Effector memory CD4-positive, alpha-beta T cell (primary cell): Measurements from ENCODE around the gene ERRFI1.
"Not testable (repeated sequence)": the region's sequence is repeated elsewhere in the genome, so short reads cannot be mapped to it uniquely, and the experiment has no call there.

Source experiments
- DNase-seq, 3 donors: peaks; one replicate each; pipeline ENCODE4 v3.0.0-alpha.2; 2020
- H3K27ac ChIP-seq: 2 replicates; pipeline ENCODE4 v1.7.0; 2013; ENCODE audit warnings: mild to moderate bottlenecking, low read length, moderate library complexity; ENCODE audit not compliant: insufficient read depth, poor library complexity, severe bottlenecking
- H3K27me3 ChIP-seq: replicated peaks from 2 replicates; pipeline ENCODE4 v1.7.0; 2013; ENCODE audit warnings: mild to moderate bottlenecking, low read length; ENCODE audit not compliant: insufficient read depth, control insufficient read depth, poor library complexity, severe bottlenecking
- H3K36me3 ChIP-seq: 2 replicates; pipeline ENCODE4 v1.7.0; 2013; ENCODE audit warnings: mild to moderate bottlenecking, low read length, moderate library complexity; ENCODE audit not compliant: control insufficient read depth, insufficient read depth
- H3K4me1 ChIP-seq: 2 replicates; pipeline ENCODE4 v1.7.0; 2013; ENCODE audit warnings: low read length, mild to moderate bottlenecking; ENCODE audit not compliant: control insufficient read depth, insufficient read depth, poor library complexity, severe bottlenecking
- H3K4me3 ChIP-seq: 2 replicates; pipeline ENCODE4 v1.7.0; 2013; ENCODE audit warnings: low read length, low read depth, mild to moderate bottlenecking; ENCODE audit not compliant: insufficient read depth, poor library complexity, severe bottlenecking
- H3K9me3 ChIP-seq: 2 replicates; pipeline ENCODE4 v1.7.0; 2013; ENCODE audit warnings: mild to moderate bottlenecking, low read length, moderate library complexity; ENCODE audit not compliant: control insufficient read depth

ERRFI1 gene

DNA sequence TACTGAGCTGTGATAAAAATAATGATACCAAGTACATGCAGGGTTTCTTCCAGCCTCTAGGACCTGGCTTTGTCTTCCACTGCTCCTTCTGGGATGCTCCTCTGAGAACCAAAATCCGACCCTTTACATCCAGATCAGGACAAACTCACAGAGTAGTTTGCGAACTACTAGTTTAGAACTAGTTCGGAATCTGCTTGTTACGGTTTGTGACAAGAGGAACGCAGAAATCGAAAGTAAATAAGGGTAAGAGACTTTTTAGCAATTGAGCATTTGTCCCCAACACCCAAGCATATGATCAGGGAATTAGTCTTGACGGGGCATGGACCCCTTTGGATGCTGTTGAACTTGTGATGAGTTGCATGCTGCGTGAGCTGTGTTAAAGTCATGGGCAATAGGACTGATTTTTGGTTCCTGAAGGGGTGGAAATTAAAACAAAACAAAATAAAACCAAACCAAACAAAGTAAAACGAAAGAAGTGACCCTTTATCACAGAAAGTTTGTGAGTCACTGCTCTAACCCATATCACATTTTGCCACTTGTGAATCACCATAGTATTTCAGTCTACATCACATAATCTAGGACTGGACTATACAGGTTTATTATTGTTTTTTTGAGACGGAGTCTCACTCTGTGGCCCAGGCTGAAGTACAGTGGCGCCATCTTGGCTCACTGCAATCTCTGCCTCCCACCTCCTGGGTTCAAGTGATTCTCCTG is 35.7 kb upstream of the ERRFI1 start:
- H3K36me3 ChIP-seq, result no peaks in the 10 kb centered on the region
- H3K27ac ChIP-seq, result no peak overlapping the region

GRCh38 chr1:8061210-8061609 is 35.1 kb upstream of the ERRFI1 start:
- H3K4me1 ChIP-seq, result no peaks in the 10 kb centered on the region
- no peaks in the 10 kb centered on the region for H3K27me3 ChIP-seq
- no peak overlapping the region for H3K27ac ChIP-seq
- no peaks in the 10 kb centered on the region for H3K9me3 ChIP-seq
- H3K4me3 ChIP-seq, result no peak overlapping the region
- DNase-seq, result no peak
- H3K36me3 ChIP-seq, result no peaks in the 10 kb centered on the region

More for the DNA sequence above, 35.7 kb upstream of the ERRFI1 start:
- H3K4me1 ChIP-seq, result no peaks in the 10 kb centered on the region
- no peaks in the 10 kb centered on the region for H3K9me3 ChIP-seq
- no peaks in the 10 kb centered on the region for H3K27me3 ChIP-seq
- DNase-seq, result no peak
- no peak overlapping the region for H3K4me3 ChIP-seq

GRCh38 chr1:8059161-8059622 is 33.1 kb upstream of the ERRFI1 start:
- H3K4me3 ChIP-seq, result no peak overlapping the region
- no peaks in the 10 kb centered on the region for H3K4me1 ChIP-seq
- no peaks in the 10 kb centered on the region for H3K27me3 ChIP-seq
- H3K27ac ChIP-seq, result no peak overlapping the region
- DNase-seq, result no peak
- H3K36me3 ChIP-seq, result no peaks in the 10 kb centered on the region
- H3K9me3 ChIP-seq, result no peaks in the 10 kb centered on the region

DNA sequence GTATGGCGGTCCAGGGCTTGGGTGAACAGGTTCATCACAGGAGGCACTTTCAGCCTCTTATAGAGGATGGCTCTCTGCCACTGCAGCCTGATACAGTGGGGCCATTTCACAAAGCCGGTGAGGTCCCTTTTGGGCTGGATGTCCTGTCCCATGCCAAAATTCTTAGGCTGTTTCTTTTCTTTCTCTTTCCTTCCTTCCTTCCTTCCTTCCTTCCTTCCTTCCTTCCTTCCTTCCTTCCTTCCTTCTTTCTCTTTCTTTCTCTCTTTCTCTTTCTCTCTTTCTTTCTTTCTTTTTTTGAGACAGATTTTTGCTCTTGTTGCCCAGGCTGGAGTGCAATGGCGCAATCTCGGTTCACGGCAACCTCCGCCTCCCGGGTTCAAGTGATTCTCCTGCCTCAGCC is 31.7 kb upstream of the ERRFI1 start:
- not testable (repeated sequence) for H3K4me1 ChIP-seq, H3K9me3 ChIP-seq, H3K4me3 ChIP-seq, H3K36me3 ChIP-seq, H3K27ac ChIP-seq, DNase-seq, H3K27me3 ChIP-seq

GRCh38 chr1:8055973-8056372 is 29.9 kb upstream of the ERRFI1 start:
- H3K4me1 ChIP-seq, result no peaks in the 10 kb centered on the region
- no peak overlapping the region for H3K4me3 ChIP-seq
- DNase-seq, result no peak
- H3K36me3 ChIP-seq, result no peaks in the 10 kb centered on the region
- no peaks in the 10 kb centered on the region for H3K27me3 ChIP-seq
- H3K27ac ChIP-seq, result no peak overlapping the region
- no peaks in the 10 kb centered on the region for H3K9me3 ChIP-seq

DNA sequence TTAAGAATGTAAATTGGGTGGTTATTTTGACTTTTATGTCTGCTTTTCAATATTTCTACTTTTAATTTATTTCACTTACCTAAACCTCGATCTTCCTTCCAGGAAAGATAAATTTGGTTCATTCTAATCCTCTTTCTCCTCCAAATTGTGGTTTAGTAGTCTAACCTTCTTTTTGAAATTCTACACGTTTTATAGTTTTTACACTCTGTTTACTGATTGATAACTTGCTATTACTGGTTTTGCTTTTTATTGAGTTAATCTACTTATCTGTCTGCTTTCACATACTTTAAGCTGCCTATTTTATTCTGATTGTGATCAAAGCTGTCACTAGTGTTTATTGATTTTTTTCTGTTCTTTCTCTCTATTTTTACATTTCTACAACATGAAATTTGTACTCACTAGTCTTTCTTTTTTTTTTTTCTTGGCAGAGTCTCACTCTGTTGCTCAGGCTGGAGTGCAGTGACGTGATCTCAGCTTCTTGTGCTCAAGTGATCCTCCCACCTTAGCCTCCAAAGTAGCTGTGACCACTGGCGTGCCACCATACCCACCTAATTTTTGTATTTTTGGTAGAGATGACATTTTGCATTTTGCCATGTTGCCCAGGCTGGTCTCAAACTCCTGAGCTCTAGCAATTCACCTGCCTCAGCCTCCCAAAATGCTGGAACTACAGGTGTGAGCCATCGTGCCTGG is 27.9 kb upstream of the ERRFI1 start:
- Histone ChIP-seq H3K36me3 (no peaks in the 10 kb centered on the region), H3K4me1 (no peaks in the 10 kb centered on the region), H3K27me3 (no peaks in the 10 kb centered on the region), H3K27ac (no peak overlapping the region), H3K4me3 (no peak overlapping the region), H3K9me3 (no peaks in the 10 kb centered on the region)
- no peak for DNase-seq

DNA sequence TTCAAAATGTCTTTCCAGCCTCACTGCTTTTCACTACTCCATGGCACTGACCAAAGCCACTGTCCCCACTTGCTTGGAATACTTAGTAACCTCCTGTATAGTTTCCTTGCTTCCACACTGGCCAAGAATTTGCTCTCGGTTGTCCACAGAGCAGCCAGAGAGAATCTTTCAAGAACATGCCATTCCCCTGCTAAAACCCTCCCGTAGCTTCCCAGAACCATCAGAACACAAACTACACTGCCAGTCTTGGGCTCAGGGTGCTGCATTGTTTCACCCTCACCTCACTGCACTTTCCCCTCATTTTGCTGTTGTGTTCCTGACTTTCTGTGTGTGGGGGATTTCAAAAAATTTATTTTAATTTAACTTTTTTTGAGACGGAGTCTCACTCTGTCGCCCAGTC is 25.5 kb upstream of the ERRFI1 start:
- H3K4me1 ChIP-seq, result no peaks in the 10 kb centered on the region
- no peaks in the 10 kb centered on the region for H3K36me3 ChIP-seq
- no peaks in the 10 kb centered on the region for H3K9me3 ChIP-seq
- no peak overlapping the region for H3K27ac ChIP-seq
- H3K4me3 ChIP-seq, result no peak overlapping the region
- H3K27me3 ChIP-seq, result no peaks in the 10 kb centered on the region
- DNase-seq, result no peak

- H3K9me3 ChIP-seq, DNase-seq, H3K36me3 ChIP-seq, H3K27ac ChIP-seq, H3K27me3 ChIP-seq, H3K4me3 ChIP-seq, H3K4me1 ChIP-seq: not testable (repeated sequence)
These were observed 23.1 kb upstream of the ERRFI1 start for GRCh38 chr1:8049229-8049628.

GRCh38 chr1:8047686-8048445 is 21.8 kb upstream of the ERRFI1 start:
- Histone ChIP-seq H3K27me3 (no peaks in the 10 kb centered on the region), H3K9me3 (no peaks in the 10 kb centered on the region), H3K4me1 (no peaks in the 10 kb centered on the region), H3K27ac (no peak overlapping the region), H3K36me3 (no peaks in the 10 kb centered on the region), H3K4me3 (no peak overlapping the region)
- no peak for DNase-seq

- no peak overlapping the region for H3K27ac ChIP-seq
- H3K9me3 ChIP-seq, result no peaks in the 10 kb centered on the region
- no peaks in the 10 kb centered on the region for H3K4me1 ChIP-seq
- no peak for DNase-seq
- no peaks in the 10 kb centered on the region for H3K36me3 ChIP-seq
- no peaks in the 10 kb centered on the region for H3K27me3 ChIP-seq
- no peak overlapping the region for H3K4me3 ChIP-seq
These were observed 21.0 kb upstream of the ERRFI1 start for GRCh38 chr1:8047112-8047511.
